H1 (cell line): ENCODE results near the gene PTS. TPM values are rescaled to one million over a fixed set of nuclear protein-coding genes. Genes with fewer than 3 reads are reported as not detected.

ENCODE experiments used
- CTCF ChIA-PET: fragments of 300-600 bp; sonication (Branson Sonifier 250); formaldehyde crosslinking; loops from one replicate; lab custom pipeline; 2021; ENCODE audit not compliant: partially characterized antibody; lab: Charles Lee
- POLR2A ChIA-PET: fragments of 300-600 bp; sonication (Branson Sonifier 250); formaldehyde crosslinking; loops from one replicate; lab custom pipeline; 2021; ENCODE audit warnings: inconsistent platforms; ENCODE audit not compliant: partially characterized antibody; lab: Charles Lee
- DNase-seq, 2 experiments: peaks; one replicate each; pipeline versions ENCODE4 v3.0.0 to v3.0.0-alpha.2; 2010 to 2022; ENCODE audit warnings: low spot score in 2 of 2, low read depth in 1 of 2, mixed read lengths in 1 of 2
- FAIRE-seq: peaks from 2 replicates; lab custom pipeline; 2011; peaks lifted over from hg19 to GRCh38; lab: Jason Lieb, UNC
- H2AFZ ChIP-seq: 2 replicates; pipeline ENCODE4 v1.8.1; 2012; ENCODE audit warnings: low read length, inconsistent platforms
- H2AK5ac ChIP-seq: 2 replicates; pipeline ENCODE4 v1.6.1; 2013; ENCODE audit warnings: low read depth, low read length
- H2BK120ac ChIP-seq: replicated peaks from 2 replicates; pipeline ENCODE3; 2013; ENCODE audit warnings: low read depth, low read length, inconsistent platforms
- H2BK12ac ChIP-seq: 2 replicates; pipeline ENCODE4 v1.6.1; 2013; ENCODE audit warnings: low read depth, low read length
- H2BK15ac ChIP-seq: 2 replicates; pipeline ENCODE4 v1.6.1; 2013; ENCODE audit warnings: low read length
- H2BK20ac ChIP-seq: 2 replicates; pipeline ENCODE4 v1.6.1; 2013; ENCODE audit warnings: low read length
- H2BK5ac ChIP-seq: 2 replicates; pipeline ENCODE4 v1.6.1; 2013; ENCODE audit warnings: low read depth, low read length
- H3K14ac ChIP-seq: 2 replicates; pipeline ENCODE4 v1.6.1; 2013; ENCODE audit warnings: inconsistent platforms; ENCODE audit not compliant: insufficient read length
- H3K18ac ChIP-seq: 2 replicates; pipeline ENCODE4 v1.6.1; 2013; ENCODE audit warnings: low read length; ENCODE audit errors: extremely low read depth
- H3K23ac ChIP-seq: 2 replicates; pipeline ENCODE4 v1.6.1; 2013; ENCODE audit warnings: inconsistent platforms; ENCODE audit not compliant: insufficient read length
- H3K23me2 ChIP-seq: 2 replicates; pipeline ENCODE4 v1.6.1; 2013; ENCODE audit warnings: low read depth, low read length
- H3K27ac ChIP-seq: 2 replicates; pipeline ENCODE4 v1.6.1; 2011; ENCODE audit warnings: low read depth, low read length, inconsistent platforms
- H3K27me3 ChIP-seq, 4 experiments: replicated peaks in 1 of 4; 1 replicate in 1 of 4; 2 replicates in 3 of 4; pipeline versions ENCODE4 v1.6.1 to v1.8.1; 2011 to 2013; ENCODE audit warnings: low read length in 3 of 4, mild to moderate bottlenecking in 3 of 4, inconsistent platforms in 2 of 4, mixed read lengths in 2 of 4, moderate library complexity in 1 of 4; ENCODE audit not compliant: control insufficient read depth in 3 of 4, insufficient read depth in 3 of 4; ENCODE audit errors: extremely low read depth in 1 of 4
- H3K36me3 ChIP-seq, 4 experiments: 2 replicates each; pipeline versions ENCODE4 v1.6.1 to v1.8.1; 2011 to 2013; ENCODE audit warnings: mild to moderate bottlenecking in 4 of 4, low read length in 3 of 4, moderate library complexity in 2 of 4, control low read depth in 1 of 4, inconsistent platforms in 1 of 4; ENCODE audit not compliant: insufficient read depth in 4 of 4, control insufficient read depth in 2 of 4
- H3K4ac ChIP-seq: replicated peaks from 2 replicates; pipeline ENCODE3; 2013; ENCODE audit warnings: low read length, low read depth, mixed read lengths, inconsistent platforms; ENCODE audit not compliant: insufficient read length
- H3K4me1 ChIP-seq, 4 experiments: replicated peaks in 1 of 4; 1 replicate in 1 of 4; 2 replicates in 3 of 4; pipeline versions ENCODE4 v1.6.1 to v1.8.1; 2011 to 2013; ENCODE audit warnings: low read length in 3 of 4, inconsistent platforms in 2 of 4, mixed read lengths in 1 of 4; ENCODE audit not compliant: insufficient read depth in 4 of 4, control insufficient read depth in 3 of 4
- H3K4me2 ChIP-seq, 2 experiments: 2 replicates each; pipeline versions ENCODE4 v1.6.1 to v1.8.1; 2011 to 2013; ENCODE audit warnings: low read depth in 2 of 2, low read length in 2 of 2, control low read depth in 1 of 2, inconsistent platforms in 1 of 2, mild to moderate bottlenecking in 1 of 2; ENCODE audit not compliant: insufficient read depth in 1 of 2
- H3K4me3 ChIP-seq, 4 experiments: fragments of 200-600, 300-600 bp in 1 of 4; sonication (generic), shearing (Covaris generic), sonication (Bioruptor Twin) in 1 of 4; 2 replicates each; pipeline versions ENCODE4 v1.5.1 to v1.8.1; 2011 to 2016; ENCODE audit warnings: low read length in 4 of 4, low read depth in 3 of 4, control low read depth in 2 of 4, inconsistent platforms in 2 of 4, mild to moderate bottlenecking in 2 of 4, mixed read lengths in 1 of 4, moderate library complexity in 1 of 4; ENCODE audit not compliant: insufficient read depth in 2 of 4; ENCODE audit errors: extremely low read depth in 1 of 4
- H3K56ac ChIP-seq: replicated peaks from 2 replicates; pipeline ENCODE3; 2013; ENCODE audit warnings: low read depth, mild to moderate bottlenecking, mixed read lengths, low read length, inconsistent platforms; ENCODE audit not compliant: insufficient read length
- H3K79me1 ChIP-seq: 2 replicates; pipeline ENCODE4 v1.6.1; 2013; ENCODE audit warnings: low read depth, low read length, control low read depth
- H3K79me2 ChIP-seq, 2 experiments: 2 replicates each; pipeline versions ENCODE4 v1.6.1 to v1.8.1; 2012 to 2013; ENCODE audit warnings: low read length in 2 of 2, mild to moderate bottlenecking in 2 of 2, inconsistent platforms in 1 of 2; ENCODE audit not compliant: insufficient read depth in 2 of 2, control insufficient read depth in 1 of 2
- H3K9ac ChIP-seq, 4 experiments: replicated peaks in 1 of 4; 1 replicate in 1 of 4; 2 replicates in 3 of 4; pipeline versions ENCODE4 v1.6.1 to v1.8.1; 2011 to 2013; ENCODE audit warnings: low read depth in 3 of 4, low read length in 3 of 4, control low read depth in 2 of 4, mild to moderate bottlenecking in 2 of 4, moderate library complexity in 2 of 4, inconsistent platforms in 1 of 4; ENCODE audit errors: extremely low read depth in 1 of 4
- H3K9me3 ChIP-seq, 2 experiments: 2 replicates each; pipeline versions ENCODE4 v1.6.1 to v1.8.1; 2012 to 2013; ENCODE audit warnings: mild to moderate bottlenecking in 2 of 2, moderate library complexity in 2 of 2, control low read depth in 1 of 2, inconsistent platforms in 1 of 2, low read depth in 1 of 2, low read length in 1 of 2, mixed read lengths in 1 of 2; ENCODE audit not compliant: insufficient read depth in 2 of 2
- H4K20me1 ChIP-seq, 2 experiments: replicated peaks in 1 of 2; 2 replicates each; pipeline versions ENCODE3 to v1.8.1; 2011 to 2013; ENCODE audit warnings: inconsistent platforms in 2 of 2, low read length in 2 of 2, mild to moderate bottlenecking in 1 of 2; ENCODE audit not compliant: insufficient read depth in 2 of 2, control insufficient read depth in 1 of 2
- H4K5ac ChIP-seq: 2 replicates; pipeline ENCODE4 v1.6.1; 2013; ENCODE audit warnings: low read length, low read depth, mixed read lengths, inconsistent platforms; ENCODE audit not compliant: insufficient read length
- H4K8ac ChIP-seq: 2 replicates; pipeline ENCODE4 v1.8.0; 2013; ENCODE audit warnings: mild to moderate bottlenecking, moderate library complexity, low read length, inconsistent platforms; ENCODE audit not compliant: insufficient read depth; ENCODE audit errors: extremely low read depth
- H4K91ac ChIP-seq: replicated peaks from 2 replicates; pipeline ENCODE3; 2013; ENCODE audit warnings: low read length, mixed read lengths, inconsistent platforms; ENCODE audit not compliant: insufficient read length
- WGBS, 2 experiments: shearing (Covaris generic) in 1 of 2; methylation state at CpG; one replicate each; pipeline versions ENCODE4 v1.1.6 to v1.1.7; 2013 to 2015; ENCODE audit warnings: low lambda C conversion rate in 2 of 2, mixed read lengths in 2 of 2, inconsistent platforms in 1 of 2, low coverage in 1 of 2, missing lambda C conversion rate in 1 of 2; ENCODE audit not compliant: insufficient replicate concordance in 2 of 2, insufficient coverage in 1 of 2, insufficient read length in 1 of 2; ENCODE audit errors: extremely low coverage in 1 of 2, missing lambda C conversion rate in 1 of 2; 5-methylcytosine and 5-hydroxymethylcytosine counted together
- polyA plus RNA-seq, 7 experiments: library from polyadenylated mRNA; depleted of rRNA in 3 of 7; stranded (reverse) in 5 of 7; unstranded in 2 of 7; fragments of >200 nt in 5 of 7; fragments of 200-250 nt in 2 of 7; gene quantifications; 1 replicate in 5 of 7; 2 replicates in 1 of 7; 4 replicates in 1 of 7; pipeline versions ENCODE4 v1.2.1 to v1.2.3, GENCODE V29; 2011 to 2013; ENCODE audit warnings: missing spikeins in 2 of 7, mixed read lengths in 2 of 7
- total RNA-seq: library from RNA; stranded (reverse); fragmentation: NEBNext Ultra II Directional; extraction: Animal tissue kit (Norgen Biotek cat#: 25700); gene quantifications from 2 replicates; pipeline ENCODE4 v1.2.1, GENCODE V29; 2021
- TF ChIP-seq, protein P1 (sequence below): IDR thresholded peaks from 2 replicates; pipeline ENCODE4 v1.6.1; 2012; ENCODE audit warnings: low read length, inconsistent platforms

PTS gene
- total and polyA plus RNA-seq, 2 of the 8 experiments (the other 6 are each of a cell fraction or from before 2014, with no cell fraction given) = 18.3 to 25.9 TPM

DNA sequence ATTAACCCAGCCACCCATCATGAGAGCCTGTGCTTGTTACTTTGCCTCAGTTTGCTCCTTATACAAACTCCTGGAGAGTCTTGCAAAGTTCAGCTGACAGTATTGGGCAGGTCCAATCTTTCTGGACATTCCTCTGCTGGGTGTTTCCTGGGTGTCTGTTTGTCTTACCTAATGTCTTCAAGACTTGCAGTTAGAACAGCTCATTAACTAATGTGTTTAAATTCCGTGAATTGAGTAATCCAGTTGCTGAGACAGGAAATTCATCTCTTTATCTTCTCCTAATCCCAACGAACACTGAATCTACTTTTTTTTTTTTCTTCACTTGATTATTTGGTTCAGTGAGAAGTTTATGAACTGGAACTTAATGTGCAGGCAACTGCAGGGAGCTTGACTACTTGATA is 30.3 kb upstream of the PTS start:
- H2BK15ac ChIP-seq = no peak overlapping the region
- H4K8ac ChIP-seq = no peak overlapping the region
- CTCF ChIA-PET = interaction anchor here (0.6 to 1.5 kb wide), 4 partner anchors 21 to 865 kb away, joined by 3 to 4 read pairs (median 3); partner anchors contain the start of gene BCO2
- no peak overlapping the region for H3K27ac ChIP-seq
- H2BK5ac ChIP-seq = no peak overlapping the region
- no peaks in the 10 kb centered on the region for H3K36me3 ChIP-seq
- H3K4me2 ChIP-seq = no peak overlapping the region
- no peak overlapping the region for H2AFZ ChIP-seq
- H2AK5ac ChIP-seq = no peak overlapping the region
- no peak overlapping the region for H2BK20ac ChIP-seq
- H3K79me1 ChIP-seq = no peaks in the 10 kb centered on the region
- H3K4ac ChIP-seq = no peak overlapping the region
- DNase-seq = no peak
- POLR2A ChIA-PET = no interaction called here
- H3K23me2 ChIP-seq = no peaks in the 10 kb centered on the region
- no peak overlapping the region for H3K14ac ChIP-seq
- H3K4me1 ChIP-seq = no peaks in the 10 kb centered on the region
- FAIRE-seq = no peak
- H3K9ac ChIP-seq = no peak overlapping the region
- no peak overlapping the region for H3K56ac ChIP-seq
- no peak overlapping the region for H3K23ac ChIP-seq
- no peak overlapping the region for H3K18ac ChIP-seq
- no peaks in the 10 kb centered on the region for H3K79me2 ChIP-seq
- WGBS, 2 experiments = 92% methylated on average over 2 of the region's 2 CpGs; no CpG with 5 or more reads in 1 of the 2 experiments
- TF ChIP-seq, protein P1, sequence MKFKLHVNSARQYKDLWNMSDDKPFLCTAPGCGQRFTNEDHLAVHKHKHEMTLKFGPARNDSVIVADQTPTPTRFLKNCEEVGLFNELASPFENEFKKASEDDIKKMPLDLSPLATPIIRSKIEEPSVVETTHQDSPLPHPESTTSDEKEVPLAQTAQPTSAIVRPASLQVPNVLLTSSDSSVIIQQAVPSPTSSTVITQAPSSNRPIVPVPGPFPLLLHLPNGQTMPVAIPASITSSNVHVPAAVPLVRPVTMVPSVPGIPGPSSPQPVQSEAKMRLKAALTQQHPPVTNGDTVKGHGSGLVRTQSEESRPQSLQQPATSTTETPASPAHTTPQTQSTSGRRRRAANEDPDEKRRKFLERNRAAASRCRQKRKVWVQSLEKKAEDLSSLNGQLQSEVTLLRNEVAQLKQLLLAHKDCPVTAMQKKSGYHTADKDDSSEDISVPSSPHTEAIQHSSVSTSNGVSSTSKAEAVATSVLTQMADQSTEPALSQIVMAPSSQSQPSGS = no peak
- H2BK120ac ChIP-seq = no peak overlapping the region
- no peak overlapping the region for H3K4me3 ChIP-seq
- H2BK12ac ChIP-seq = no peak overlapping the region
- no peaks in the 10 kb centered on the region for H3K9me3 ChIP-seq
- no peaks in the 10 kb centered on the region for H4K20me1 ChIP-seq
- H4K5ac ChIP-seq = no peak overlapping the region
- H3K27me3 ChIP-seq = no peaks in the 10 kb centered on the region; a peak in 1 of 7 replicates
- H4K91ac ChIP-seq = no peak overlapping the region
